SW 1271 (cell line): ENCODE measurements around the gene GOLGA7B.

Experiments
- DNase-seq, 2 experiments: peaks; one replicate each; lab custom pipeline; 2025; lab: John Stamatoyannopoulos, UW

Gene GOLGA7B

GRCh38 chr10:97895084-97895483 lies 45.4 kb downstream of the GOLGA7B start:
- no peak for DNase-seq

- no peak for DNase-seq
Observed at GRCh38 chr10:97895915-97896314, 46.3 kb downstream of the GOLGA7B start.

- DNase-seq: no peak
Observed at GRCh38 chr10:97896756-97897358, 47.2 kb downstream of the GOLGA7B start.

GRCh38 chr10:97898429-97898828 lies 48.8 kb downstream of the GOLGA7B start:
- DNase-seq: no peak

GRCh38 chr10:97901381-97901780 lies 51.7 kb downstream of the GOLGA7B start:
- DNase-seq: no peak

GRCh38 chr10:97903128-97904017 lies 53.7 kb downstream of the GOLGA7B start:
- no peak for DNase-seq

- no peak for DNase-seq
Observed at GRCh38 chr10:97904018-97904381, 54.4 kb downstream of the GOLGA7B start.

- no peak for DNase-seq
Observed at GRCh38 chr10:97904576-97904975, 54.9 kb downstream of the GOLGA7B start.

GRCh38 chr10:97905276-97905675 lies 55.6 kb downstream of the GOLGA7B start:
- no peak for DNase-seq

- no peak for DNase-seq
Observed at GRCh38 chr10:97907211-97907610, 57.6 kb downstream of the GOLGA7B start.

- no peak for DNase-seq
Observed at GRCh38 chr10:97907830-97908229, 58.2 kb downstream of the GOLGA7B start.

- no peak for DNase-seq
Observed at GRCh38 chr10:97910661-97911060, 61.0 kb downstream of the GOLGA7B start.

GRCh38 chr10:97911217-97911616 lies 61.6 kb downstream of the GOLGA7B start:
- DNase-seq: no peak

- no peak for DNase-seq
Observed at GRCh38 chr10:97913193-97913592, 63.5 kb downstream of the GOLGA7B start.

- DNase-seq: no peak
Observed at GRCh38 chr10:97913614-97914013, 64.0 kb downstream of the GOLGA7B start.

GRCh38 chr10:97914171-97914836 lies 64.7 kb downstream of the GOLGA7B start:
- DNase-seq: no peak

- peak in 1 of 2 experiments; percentile 42 for DNase-seq
Observed at GRCh38 chr10:97914837-97915211, 65.2 kb downstream of the GOLGA7B start.

- no peak for DNase-seq
Observed at GRCh38 chr10:97915346-97916131, 65.9 kb downstream of the GOLGA7B start.

- no peak for DNase-seq
Observed at GRCh38 chr10:97916586-97916985, 66.9 kb downstream of the GOLGA7B start.

GRCh38 chr10:97919012-97919411 lies 69.4 kb downstream of the GOLGA7B start:
- no peak for DNase-seq

GRCh38 chr10:97920865-97921264 lies 71.2 kb downstream of the GOLGA7B start:
- DNase-seq: no peak
